Fibroblast of mammary gland (primary cell): ENCODE results near the gene PIP5K1C.

ENCODE experiments used
- DNase-seq: peaks from one replicate; pipeline ENCODE4 v3.0.0-alpha.2; 2010; ENCODE audit warnings: low read depth
- H3K4me3 ChIP-seq: 2 replicates; pipeline ENCODE4 v1.5.1; 2011; ENCODE audit warnings: low read depth, mild to moderate bottlenecking, low read length, moderate library complexity; ENCODE audit not compliant: control insufficient read depth
- TF ChIP-seq, protein P1 (sequence below): conservative IDR thresholded peaks from 2 replicates; pipeline ENCODE4 v1.5.1; 2011; ENCODE audit warnings: low read depth, low read length, inconsistent platforms; ENCODE audit not compliant: control insufficient read depth, insufficient read depth

PIP5K1C gene

DNA sequence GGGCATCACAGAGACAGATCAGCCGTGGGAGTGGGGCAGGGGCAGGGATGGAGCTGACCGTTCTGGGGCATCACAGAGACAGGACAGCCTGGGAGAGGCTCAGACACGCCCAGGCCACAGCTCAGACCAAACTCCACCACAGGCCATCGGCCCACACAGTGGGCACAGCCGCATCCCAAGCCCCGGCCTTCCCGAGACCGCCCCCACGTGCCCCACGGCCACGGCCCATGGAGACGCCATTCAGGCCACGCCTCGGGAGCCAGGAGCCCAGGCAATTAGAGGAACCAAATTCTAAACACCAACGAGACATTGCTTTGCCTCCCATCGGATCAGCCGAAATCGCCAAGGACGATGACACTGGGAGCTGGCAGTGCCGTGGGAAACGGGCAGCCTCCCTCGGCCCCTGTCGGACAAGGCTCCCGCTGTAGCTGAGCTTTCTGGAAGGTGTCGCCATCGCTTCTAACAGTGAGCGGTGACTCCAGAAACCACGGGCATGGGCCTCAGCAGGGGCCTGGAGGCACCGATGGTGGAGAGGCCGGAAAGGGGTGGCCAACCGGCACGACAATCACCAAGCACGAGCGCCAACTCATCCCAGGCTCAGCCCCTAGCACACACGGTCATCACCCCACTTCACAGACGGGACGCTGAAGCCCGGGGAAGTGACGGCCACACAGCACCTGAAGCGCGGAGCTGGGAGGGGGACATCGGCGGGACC is 2.4 kb downstream of the PIP5K1C start:
- no peak overlapping the region for H3K4me3 ChIP-seq
- TF ChIP-seq, protein P1, sequence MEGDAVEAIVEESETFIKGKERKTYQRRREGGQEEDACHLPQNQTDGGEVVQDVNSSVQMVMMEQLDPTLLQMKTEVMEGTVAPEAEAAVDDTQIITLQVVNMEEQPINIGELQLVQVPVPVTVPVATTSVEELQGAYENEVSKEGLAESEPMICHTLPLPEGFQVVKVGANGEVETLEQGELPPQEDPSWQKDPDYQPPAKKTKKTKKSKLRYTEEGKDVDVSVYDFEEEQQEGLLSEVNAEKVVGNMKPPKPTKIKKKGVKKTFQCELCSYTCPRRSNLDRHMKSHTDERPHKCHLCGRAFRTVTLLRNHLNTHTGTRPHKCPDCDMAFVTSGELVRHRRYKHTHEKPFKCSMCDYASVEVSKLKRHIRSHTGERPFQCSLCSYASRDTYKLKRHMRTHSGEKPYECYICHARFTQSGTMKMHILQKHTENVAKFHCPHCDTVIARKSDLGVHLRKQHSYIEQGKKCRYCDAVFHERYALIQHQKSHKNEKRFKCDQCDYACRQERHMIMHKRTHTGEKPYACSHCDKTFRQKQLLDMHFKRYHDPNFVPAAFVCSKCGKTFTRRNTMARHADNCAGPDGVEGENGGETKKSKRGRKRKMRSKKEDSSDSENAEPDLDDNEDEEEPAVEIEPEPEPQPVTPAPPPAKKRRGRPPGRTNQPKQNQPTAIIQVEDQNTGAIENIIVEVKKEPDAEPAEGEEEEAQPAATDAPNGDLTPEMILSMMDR, result no peak
- DNase-seq, result no peak

DNA sequence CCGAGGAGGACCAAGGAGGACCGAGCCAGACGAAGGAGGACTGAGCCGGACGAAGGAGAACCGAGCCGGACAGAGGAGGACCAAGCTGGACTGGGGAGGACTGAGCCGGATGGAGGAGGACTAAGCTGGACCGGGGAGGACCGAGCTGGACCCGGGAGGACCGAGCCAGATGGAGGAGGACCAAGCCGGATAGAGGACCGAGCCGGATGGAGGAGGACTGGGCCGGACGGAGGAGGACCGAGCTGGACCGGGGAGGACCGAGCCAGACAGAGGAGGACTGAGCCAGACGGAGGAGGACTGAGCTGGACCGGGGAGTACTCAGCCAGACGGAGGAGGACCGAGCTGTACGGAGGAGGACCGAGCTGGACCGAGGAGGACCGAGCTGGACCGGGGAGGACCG is 3.2 kb downstream of the PIP5K1C start:
- H3K4me3 ChIP-seq, result no peak overlapping the region
- no peak for DNase-seq
- TF ChIP-seq, protein P1, result no peak

DNA sequence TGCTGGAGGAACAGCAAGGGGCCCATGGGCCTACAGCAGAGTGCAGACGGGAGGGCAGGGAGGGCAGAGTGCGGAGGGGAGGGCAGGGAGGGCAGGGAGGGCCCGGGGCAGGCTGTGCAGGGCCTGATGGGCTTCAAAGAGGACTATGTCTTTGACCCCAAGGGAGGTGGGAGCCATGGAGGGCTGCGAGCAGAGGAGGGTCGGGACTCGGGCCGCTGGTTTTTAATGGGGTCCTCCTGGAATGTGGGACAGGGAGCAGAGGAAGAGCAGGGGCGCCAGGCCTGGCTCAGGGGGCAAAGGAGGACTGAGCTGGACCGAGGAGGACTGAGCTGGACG is 3.6 kb downstream of the PIP5K1C start:
- TF ChIP-seq, protein P1, result no peak
- no peak for DNase-seq
- H3K4me3 ChIP-seq, result no peak overlapping the region

DNA sequence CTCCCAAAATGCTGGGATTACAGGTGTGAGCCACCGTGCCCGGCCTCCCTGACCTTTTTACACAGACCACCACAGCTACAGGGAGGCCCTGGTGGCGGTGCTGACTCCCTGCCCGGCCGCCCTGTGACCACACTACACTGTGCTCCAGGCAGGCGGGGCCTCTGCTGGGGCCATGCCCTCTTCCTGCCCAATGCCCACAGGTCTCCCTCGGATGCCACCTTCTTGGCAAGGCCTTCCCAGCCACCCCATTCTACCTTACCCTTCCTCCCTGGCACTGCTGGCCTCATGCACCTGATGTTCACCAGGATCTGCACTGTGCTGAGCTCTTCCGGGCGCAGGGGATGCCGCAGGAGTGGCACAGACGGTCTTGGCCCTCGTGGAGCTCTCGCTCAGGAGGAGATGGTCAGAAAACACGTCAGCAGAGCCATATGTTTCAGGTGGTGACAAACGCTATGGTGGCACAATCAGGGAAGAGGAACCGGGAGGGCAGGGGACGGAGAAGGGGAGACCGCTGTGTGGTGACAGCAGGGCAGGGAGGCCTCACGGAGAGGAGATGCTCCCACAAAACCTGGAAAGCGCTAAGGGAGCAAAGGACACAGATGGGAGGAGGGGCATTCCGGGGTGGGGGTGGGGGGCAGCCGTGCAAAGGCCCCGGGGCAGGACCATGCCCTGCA is 4.1 kb downstream of the PIP5K1C start:
- TF ChIP-seq, protein P1, result no peak
- no peak for DNase-seq
- H3K4me3 ChIP-seq, result no peak overlapping the region

DNA sequence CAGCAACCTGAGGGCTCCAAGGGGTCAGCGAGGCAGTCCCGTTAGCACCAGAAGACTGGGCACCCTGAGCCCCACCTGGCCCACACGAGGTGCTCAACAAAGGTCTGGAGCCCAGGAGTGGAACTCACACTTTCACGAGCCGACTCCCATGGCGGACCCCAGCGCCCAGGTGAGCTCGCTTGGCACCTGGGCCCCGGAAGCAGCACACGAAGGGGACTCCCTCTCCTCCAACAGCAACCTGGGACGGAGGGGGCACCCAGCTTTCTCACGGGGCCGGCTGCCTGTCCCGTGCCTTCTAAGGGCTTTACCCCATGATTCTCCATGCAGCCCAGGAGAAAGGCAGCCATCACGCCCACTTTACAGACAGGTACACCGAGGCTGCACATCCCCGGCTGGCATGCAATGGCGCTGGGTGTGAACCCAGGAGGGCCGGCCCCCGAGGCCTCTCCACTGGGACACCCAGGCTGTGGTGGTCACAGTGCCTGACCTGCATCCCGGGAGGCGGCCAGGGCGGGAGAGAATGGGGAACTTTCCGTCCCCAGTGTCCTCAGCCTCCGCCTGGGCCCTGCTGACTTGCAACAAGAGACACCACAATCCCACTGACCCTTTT is 5.0 kb downstream of the PIP5K1C start:
- no peak for DNase-seq
- TF ChIP-seq, protein P1, result no peak
- H3K4me3 ChIP-seq, result no peak overlapping the region

DNA sequence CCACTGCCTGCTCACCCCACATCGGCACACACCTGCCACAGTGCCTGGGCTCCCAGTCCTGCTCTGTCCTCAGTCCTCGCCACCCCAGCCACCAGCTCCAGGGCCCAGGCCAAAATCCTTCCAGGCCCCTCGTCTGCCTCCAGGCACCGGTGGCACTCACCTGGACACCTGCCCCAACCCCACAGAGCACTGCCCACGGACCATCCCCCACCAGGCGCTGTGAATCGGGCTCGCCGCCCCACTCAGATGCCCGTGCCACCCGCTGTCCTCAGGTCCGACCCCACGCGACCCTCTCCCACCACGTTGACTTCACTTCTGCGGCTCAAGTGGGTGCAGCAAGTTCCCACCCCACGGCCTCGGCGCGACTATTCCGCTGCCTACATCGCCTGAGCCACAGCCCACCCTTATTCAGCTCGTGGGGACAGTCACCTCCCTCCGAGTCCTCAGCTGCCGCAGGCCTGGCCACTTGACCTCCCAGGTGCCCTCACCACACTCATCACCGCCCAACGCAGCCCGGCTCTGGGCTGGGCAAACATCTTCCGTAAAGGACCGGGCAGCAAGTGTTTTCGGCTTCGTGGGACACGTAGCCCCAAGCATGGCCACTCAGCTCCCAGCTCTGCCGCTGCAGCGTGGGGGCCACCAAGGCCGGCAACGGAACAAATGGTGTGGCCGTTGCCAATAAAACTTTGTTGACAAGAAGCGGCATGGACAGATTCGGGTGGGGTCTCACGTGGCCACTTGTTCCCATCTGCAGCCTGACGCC is 5.7 kb downstream of the PIP5K1C start:
- no peak overlapping the region for H3K4me3 ChIP-seq
- DNase-seq, result no peak
- TF ChIP-seq, protein P1, result no peak
